Right renal cortex interstitium (tissue), 3 donors: Measurements from ENCODE around the gene SLC12A4. TPM values are rescaled to one million over a fixed set of nuclear protein-coding genes. Genes with fewer than 3 reads are reported as not detected.
"Not testable (repeated sequence)": the region's sequence is repeated elsewhere in the genome, so short reads cannot be mapped to it uniquely, and the experiment has no call there.

ENCODE experiments used
- DNase-seq, 3 donors: peaks; one replicate each; pipeline ENCODE4 v3.0.0-alpha.2; 2013; ENCODE audit warnings: low read depth in 3 of 3, low spot score in 2 of 3
- polyA plus RNA-seq, 3 donors: library from polyadenylated mRNA; unstranded; fragments of 120-200 nt; gene quantifications; one replicate each; pipeline ENCODE4 v1.2.1, GENCODE V29; 2013; ENCODE audit not compliant: insufficient read length in 3 of 3

SLC12A4 gene
- polyA plus RNA-seq, 3 donors = 30.6 to 33.8 (median 30.9) TPM

- peak in 1 of 3 donors; percentile 30 for DNase-seq
Measured at GRCh38 chr16:67928561-67929364, 39.7 kb downstream of the SLC12A4 start.

- no peak for DNase-seq
Measured at GRCh38 chr16:67928147-67928546, 40.3 kb downstream of the SLC12A4 start.

- DNase-seq = no peak
Measured at GRCh38 chr16:67927131-67927941, 41.1 kb downstream of the SLC12A4 start.

- DNase-seq = no peak
Measured at GRCh38 chr16:67926181-67926750, 42.2 kb downstream of the SLC12A4 start.

GRCh38 chr16:67924140-67924906, 44.1 kb downstream of the SLC12A4 start:
- no peak for DNase-seq

- DNase-seq = no peak
Measured at GRCh38 chr16:67923414-67924116, 44.9 kb downstream of the SLC12A4 start.

- DNase-seq = no peak
Measured at GRCh38 chr16:67922740-67923139, 45.7 kb downstream of the SLC12A4 start.

- DNase-seq = no peak
Measured at GRCh38 chr16:67922221-67922620, 46.2 kb downstream of the SLC12A4 start.

- DNase-seq = no peak
Measured at GRCh38 chr16:67919622-67920221, 48.7 kb downstream of the SLC12A4 start.

GRCh38 chr16:67917852-67918236, 50.6 kb downstream of the SLC12A4 start:
- DNase-seq = no peak

- no peak for DNase-seq
Measured at GRCh38 chr16:67917140-67917851, 51.1 kb downstream of the SLC12A4 start.

- DNase-seq = no peak
Measured at GRCh38 chr16:67915831-67916723, 52.4 kb downstream of the SLC12A4 start.

- DNase-seq = not testable (repeated sequence)
Measured at GRCh38 chr16:67915496-67915769, 53.0 kb downstream of the SLC12A4 start.

GRCh38 chr16:67914758-67915495, 53.5 kb downstream of the SLC12A4 start:
- no peak for DNase-seq

GRCh38 chr16:67910158-67910557, 58.3 kb downstream of the SLC12A4 start:
- DNase-seq = no peak

- DNase-seq = no peak
Measured at GRCh38 chr16:67909056-67909742, 59.2 kb downstream of the SLC12A4 start.
